HL-60 (cell line): ENCODE data around the gene PRDM16.

ENCODE experiments used
- DNase-seq, 2 experiments: peaks; one replicate each; pipeline ENCODE4 v3.0.0-alpha.2; 2010 to 2020; ENCODE audit warnings: low read depth in 1 of 2, low spot score in 1 of 2
- H3K27ac ChIP-seq: fragments of 250-450 bp; sonication (Bioruptor Pico); replicated peaks from 2 replicates; pipeline ENCODE4 v1.5.1; 2020; ENCODE audit warnings: mild to moderate bottlenecking, moderate library complexity
- H3K27me3 ChIP-seq: fragments of 250-450 bp; sonication (Bioruptor Pico); 2 replicates; pipeline ENCODE4 v1.5.1; 2021; ENCODE audit warnings: mild to moderate bottlenecking, moderate library complexity; ENCODE audit not compliant: insufficient read depth, poor library complexity, severe bottlenecking
- H3K4me3 ChIP-seq: replicated peaks from 2 replicates; pipeline ENCODE4 v1.5.1; 2011; ENCODE audit warnings: mild to moderate bottlenecking, control low read depth, low read length; ENCODE audit not compliant: insufficient read depth
- GABPA ChIP-seq: IDR thresholded peaks from 2 replicates; pipeline ENCODE4 v1.6.1; 2012; ENCODE audit warnings: low read depth
- POLR2AphosphoS5 ChIP-seq: IDR thresholded peaks from 2 replicates; pipeline ENCODE4 v1.6.1; 2012; ENCODE audit warnings: low read depth
- REST ChIP-seq: IDR thresholded peaks from 2 replicates; pipeline ENCODE4 v1.6.1; 2012; ENCODE audit warnings: low read depth; ENCODE audit not compliant: insufficient replicate concordance
- SPI1 ChIP-seq: IDR thresholded peaks from 2 replicates; pipeline ENCODE4 v1.6.1; 2012; ENCODE audit warnings: low read depth, mild to moderate bottlenecking, borderline replicate concordance
- TF ChIP-seq, protein P1 (sequence below): IDR thresholded peaks from one replicate; pipeline ENCODE4 v1.5.1; 2011; ENCODE audit warnings: low read length, control low read depth, inconsistent platforms; ENCODE audit not compliant: insufficient read depth

PRDM16 gene

GRCh38 chr1:3312898-3313575 is 244.0 kb downstream of the PRDM16 start:
- DNase-seq, result peak in 1 of 2 experiments; percentile 7
- Histone ChIP-seq H3K4me3 (no peak overlapping the region), H3K27me3 (peaks cover 7% of the 10 kb centered on the region), H3K27ac (no peak overlapping the region)
- TF ChIP-seq, protein P1, sequence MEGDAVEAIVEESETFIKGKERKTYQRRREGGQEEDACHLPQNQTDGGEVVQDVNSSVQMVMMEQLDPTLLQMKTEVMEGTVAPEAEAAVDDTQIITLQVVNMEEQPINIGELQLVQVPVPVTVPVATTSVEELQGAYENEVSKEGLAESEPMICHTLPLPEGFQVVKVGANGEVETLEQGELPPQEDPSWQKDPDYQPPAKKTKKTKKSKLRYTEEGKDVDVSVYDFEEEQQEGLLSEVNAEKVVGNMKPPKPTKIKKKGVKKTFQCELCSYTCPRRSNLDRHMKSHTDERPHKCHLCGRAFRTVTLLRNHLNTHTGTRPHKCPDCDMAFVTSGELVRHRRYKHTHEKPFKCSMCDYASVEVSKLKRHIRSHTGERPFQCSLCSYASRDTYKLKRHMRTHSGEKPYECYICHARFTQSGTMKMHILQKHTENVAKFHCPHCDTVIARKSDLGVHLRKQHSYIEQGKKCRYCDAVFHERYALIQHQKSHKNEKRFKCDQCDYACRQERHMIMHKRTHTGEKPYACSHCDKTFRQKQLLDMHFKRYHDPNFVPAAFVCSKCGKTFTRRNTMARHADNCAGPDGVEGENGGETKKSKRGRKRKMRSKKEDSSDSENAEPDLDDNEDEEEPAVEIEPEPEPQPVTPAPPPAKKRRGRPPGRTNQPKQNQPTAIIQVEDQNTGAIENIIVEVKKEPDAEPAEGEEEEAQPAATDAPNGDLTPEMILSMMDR, result no peak
- TF ChIP-seq REST (no peak), POLR2AphosphoS5 (no peak)

GRCh38 chr1:3313576-3313950 is 244.6 kb downstream of the PRDM16 start:
- no peak for TF ChIP-seq POLR2AphosphoS5
- TF ChIP-seq, protein P1, result no peak
- TF ChIP-seq REST, result no peak
- no peak for TF ChIP-seq GABPA
- no peak for TF ChIP-seq SPI1
- H3K27me3 ChIP-seq, result peaks cover 7% of the 10 kb centered on the region
- no peak for DNase-seq
- no peak overlapping the region for H3K4me3 ChIP-seq
- no peak overlapping the region for H3K27ac ChIP-seq

- no peak for TF ChIP-seq REST
- TF ChIP-seq POLR2AphosphoS5, result no peak
- no peak for TF ChIP-seq SPI1
- TF ChIP-seq GABPA, result no peak
- TF ChIP-seq, protein P1, result no peak
- no peak overlapping the region for H3K27ac ChIP-seq
- H3K4me3 ChIP-seq, result no peak overlapping the region
- H3K27me3 ChIP-seq, result peaks cover 7% of the 10 kb centered on the region
- no peak for DNase-seq
Observed at GRCh38 chr1:3314491-3315381, 245.7 kb downstream of the PRDM16 start.
